Smooth muscle cell of the brain vasculature (primary cell): ENCODE data around the gene PUS7.
"Not testable (repeated sequence)": the region's sequence is repeated elsewhere in the genome, so short reads cannot be mapped to it uniquely, and the experiment has no call there.

Source experiments
- DNase-seq: peaks from one replicate; pipeline ENCODE4 v3.0.0-alpha.2; 2012; ENCODE audit warnings: low read depth, low spot score

The PUS7 gene

GRCh38 chr7:105496521-105496920 is 25.6 kb downstream of the PUS7 start:
- no peak for DNase-seq

- no peak for DNase-seq
Observed at GRCh38 chr7:105493923-105494315, 28.2 kb downstream of the PUS7 start.

GRCh38 chr7:105493196-105493922 is 28.7 kb downstream of the PUS7 start:
- DNase-seq, result no peak

GRCh38 chr7:105489409-105489808 is 32.7 kb downstream of the PUS7 start:
- DNase-seq, result no peak

GRCh38 chr7:105487579-105488571 is 34.2 kb downstream of the PUS7 start:
- DNase-seq, result peak; percentile 39

GRCh38 chr7:105480931-105481330 is 41.1 kb downstream of the PUS7 start:
- DNase-seq, result no peak

GRCh38 chr7:105478606-105479005 is 43.5 kb downstream of the PUS7 start:
- no peak for DNase-seq

GRCh38 chr7:105477908-105478307 is 44.2 kb downstream of the PUS7 start:
- DNase-seq, result no peak

GRCh38 chr7:105474045-105474444 is 48.0 kb downstream of the PUS7 start:
- DNase-seq, result no peak

- DNase-seq, result peak; percentile 54
Observed at GRCh38 chr7:105473163-105473562, 48.9 kb downstream of the PUS7 start.

GRCh38 chr7:105470846-105471245 is 51.2 kb downstream of the PUS7 start:
- DNase-seq, result no peak

- DNase-seq, result no peak
Observed at GRCh38 chr7:105470090-105470489, 52.0 kb downstream of the PUS7 start.

GRCh38 chr7:105462765-105463420 is 59.2 kb downstream of the PUS7 start:
- no peak for DNase-seq

- no peak for DNase-seq
Observed at GRCh38 chr7:105461518-105461917, 60.6 kb downstream of the PUS7 start.

- DNase-seq, result no peak
Observed at GRCh38 chr7:105457619-105458225, 64.3 kb downstream of the PUS7 start.

GRCh38 chr7:105454921-105455320 is 67.2 kb downstream of the PUS7 start:
- no peak for DNase-seq

GRCh38 chr7:105454095-105454747 is 67.8 kb downstream of the PUS7 start:
- no peak for DNase-seq

GRCh38 chr7:105452085-105452484 is 70.0 kb downstream of the PUS7 start:
- no peak for DNase-seq

- DNase-seq, result not testable (repeated sequence)
Observed at GRCh38 chr7:105450870-105451269, 71.2 kb downstream of the PUS7 start.

GRCh38 chr7:105450177-105450861 is 71.8 kb downstream of the PUS7 start:
- no peak for DNase-seq

- DNase-seq, result no peak
Observed at GRCh38 chr7:105448181-105448580, 73.9 kb downstream of the PUS7 start.
